ENCODE data around the gene PCNA. TPM values are rescaled to one million over a fixed set of nuclear protein-coding genes. Genes with fewer than 3 reads are reported as not detected.

PCNA gene
- total RNA-seq, 1 experiment from 2014 or later, result 274 TPM

DNA sequence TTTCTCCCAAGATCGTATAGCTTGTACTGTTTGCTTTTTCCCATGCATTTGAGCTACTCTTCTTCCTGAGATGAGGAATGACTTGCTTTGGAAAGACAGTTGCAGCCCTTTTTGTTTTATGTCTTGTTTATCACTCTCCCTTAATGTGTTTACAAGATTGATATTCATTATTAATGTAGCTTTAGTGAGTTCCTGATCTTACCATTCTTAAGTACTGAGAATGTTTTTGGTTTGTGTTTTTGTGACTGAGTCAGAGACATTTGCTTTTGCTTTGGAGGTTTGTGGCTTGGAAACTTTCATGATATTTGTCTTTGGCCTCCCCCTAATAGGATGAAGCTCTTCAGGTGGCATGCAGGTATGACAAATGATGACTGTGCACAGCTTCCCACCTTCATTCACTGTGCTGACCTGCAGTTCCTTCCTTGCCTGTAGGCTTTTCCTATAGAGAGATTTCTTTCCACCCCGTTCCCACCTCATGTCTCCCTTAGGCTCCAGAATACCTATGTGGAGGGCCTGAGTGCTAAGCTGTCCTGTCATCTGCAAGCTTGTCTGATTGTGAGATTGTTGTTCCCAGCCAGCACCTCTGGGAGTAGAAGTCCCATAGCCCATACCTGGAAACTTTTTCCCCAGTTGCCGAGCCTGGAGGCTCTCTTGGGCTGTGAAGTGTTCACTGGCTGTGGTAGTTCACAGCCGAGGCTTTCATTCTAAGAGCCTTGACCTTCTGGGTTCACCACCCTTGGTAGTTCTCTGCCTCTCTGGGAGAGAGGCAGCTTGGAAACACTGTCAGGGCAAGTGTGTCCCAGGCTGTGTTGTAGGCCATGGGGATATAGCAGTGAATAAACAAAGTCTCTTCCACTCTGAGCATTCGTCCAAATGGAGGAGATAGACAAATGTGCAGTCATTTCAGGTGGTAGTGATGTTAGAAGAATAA lies 34.1 kb upstream of the PCNA start:
- no peak overlapping the region for H3K4me2 ChIP-seq (ENCODE audit: insufficient read depth, insufficient read length, low read length)
- no peak overlapping the region for H2BK120ac ChIP-seq (ENCODE audit: low read depth, low read length, poor library complexity, severe bottlenecking)
- no peaks in the 10 kb centered on the region for H3K23me2 ChIP-seq (ENCODE audit: insufficient read length, low read depth, low read length, poor library complexity, severe bottlenecking)
- peaks cover 0 to 3% (median 0%) of the 10 kb centered on the region in 3 experiments; a peak in 2 of 7 replicates for H3K36me3 Mint-ChIP-seq (ENCODE audit: insufficient read depth in 1 of 3, low read depth in 3 of 3)
- peak overlapping the region in 2 of 3 experiments; percentile 4 to 27; a peak in 3 of 7 replicates for H3K27ac Mint-ChIP-seq
- no peak overlapping the region for H3K27ac ChIP-seq (ENCODE audit: insufficient read length, low read depth, low read length)
- H2AFZ ChIP-seq (ENCODE audit: low read length), result no peak overlapping the region
- H4K8ac ChIP-seq (replicated peaks; ENCODE audit: insufficient read length, low read depth, low read length), result no peak overlapping the region
- no peak overlapping the region for H3K4me3 Mint-ChIP-seq
- no peak overlapping the region for H3K4ac ChIP-seq (ENCODE audit: low read depth, low read length)
- WGBS (ENCODE audit: extremely low coverage, insufficient read length, low lambda C conversion rate), result no CpG with 5 or more reads among the region's 5 CpGs
- no peak overlapping the region for H2BK12ac ChIP-seq (ENCODE audit: insufficient read length, low read depth, low read length)
- no peak overlapping the region for H2BK5ac ChIP-seq (ENCODE audit: insufficient read length, low read length)
- no peaks in the 10 kb centered on the region for H3K9me3 Mint-ChIP-seq
- no peaks in the 10 kb centered on the region for H3K27me3 Mint-ChIP-seq (ENCODE audit: low read depth)
- H3T11ph ChIP-seq (ENCODE audit: low read length), result no peak overlapping the region
- H2BK15ac ChIP-seq (ENCODE audit: low read depth, low read length), result no peak overlapping the region
- DNase-seq, result no peak
- H3K18ac ChIP-seq (ENCODE audit: insufficient read length, low read depth, low read length), result no peak overlapping the region
- H3K27me3 ChIP-seq (ENCODE audit: insufficient read depth, low read length), result no peaks in the 10 kb centered on the region
- H3K23ac ChIP-seq (ENCODE audit: insufficient read length, low read depth, low read length), result no peak overlapping the region
- no peaks in the 10 kb centered on the region for H3K9me3 ChIP-seq (ENCODE audit: control insufficient read depth, low read depth, low read length)
- no peaks in the 10 kb centered on the region for H4K20me1 ChIP-seq (ENCODE audit: control insufficient read depth, insufficient read depth, insufficient read length)
- H3K56ac ChIP-seq (ENCODE audit: insufficient read length, low read depth, low read length), result no peak overlapping the region
- H2BK20ac ChIP-seq (ENCODE audit: low read depth, low read length, poor library complexity, severe bottlenecking), result no peak overlapping the region
- H3K4me1 Mint-ChIP-seq, result peaks cover 16 to 32% of the 10 kb centered on the region in 2 experiments
- TF ChIP-seq, protein P1, sequence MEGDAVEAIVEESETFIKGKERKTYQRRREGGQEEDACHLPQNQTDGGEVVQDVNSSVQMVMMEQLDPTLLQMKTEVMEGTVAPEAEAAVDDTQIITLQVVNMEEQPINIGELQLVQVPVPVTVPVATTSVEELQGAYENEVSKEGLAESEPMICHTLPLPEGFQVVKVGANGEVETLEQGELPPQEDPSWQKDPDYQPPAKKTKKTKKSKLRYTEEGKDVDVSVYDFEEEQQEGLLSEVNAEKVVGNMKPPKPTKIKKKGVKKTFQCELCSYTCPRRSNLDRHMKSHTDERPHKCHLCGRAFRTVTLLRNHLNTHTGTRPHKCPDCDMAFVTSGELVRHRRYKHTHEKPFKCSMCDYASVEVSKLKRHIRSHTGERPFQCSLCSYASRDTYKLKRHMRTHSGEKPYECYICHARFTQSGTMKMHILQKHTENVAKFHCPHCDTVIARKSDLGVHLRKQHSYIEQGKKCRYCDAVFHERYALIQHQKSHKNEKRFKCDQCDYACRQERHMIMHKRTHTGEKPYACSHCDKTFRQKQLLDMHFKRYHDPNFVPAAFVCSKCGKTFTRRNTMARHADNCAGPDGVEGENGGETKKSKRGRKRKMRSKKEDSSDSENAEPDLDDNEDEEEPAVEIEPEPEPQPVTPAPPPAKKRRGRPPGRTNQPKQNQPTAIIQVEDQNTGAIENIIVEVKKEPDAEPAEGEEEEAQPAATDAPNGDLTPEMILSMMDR (conservative IDR thresholded peaks at IDR 0.05), result peak; percentile 10; the same call in 1 of the 3 replicates
- H4K5ac ChIP-seq (ENCODE audit: insufficient read length, low read depth, low read length), result no peak overlapping the region
- H3K79me2 ChIP-seq (ENCODE audit: insufficient read depth, low read length), result no peaks in the 10 kb centered on the region; the same call in 1 of the 2 replicates
- H3K14ac ChIP-seq (ENCODE audit: insufficient read depth, low read length), result no peak overlapping the region
- no peak overlapping the region for H2AK5ac ChIP-seq (ENCODE audit: insufficient read length, low read length)
- peaks cover 3% of the 10 kb centered on the region; the same call in 1 of the 2 replicates for H3K4me1 ChIP-seq (ENCODE audit: insufficient read depth, low read length)
- H4K91ac ChIP-seq (ENCODE audit: insufficient read length, low read depth, low read length), result no peak overlapping the region
- no peak overlapping the region for H3K9ac ChIP-seq (ENCODE audit: extremely low read depth, insufficient read length, low read length)
- no peaks in the 10 kb centered on the region for H3K79me1 ChIP-seq (ENCODE audit: insufficient read depth, low read depth, low read length, poor library complexity, severe bottlenecking)

All from H9 (cell line).